ENCODE data around the gene CUX1.

Gene CUX1

GRCh38 chr7:101905203-101905865 is 87.9 kb downstream of the CUX1 start:
- H3K4me3 ChIP-seq (ENCODE audit: low read length), result no peak overlapping the region
- TF ChIP-seq CTCF (conservative IDR thresholded peaks at IDR 0.05; ENCODE audit: low read length), result no peak
- no peak for DNase-seq (ENCODE audit: low read depth)

GRCh38 chr7:101906291-101907240 is 89.1 kb downstream of the CUX1 start:
- no peak for DNase-seq (ENCODE audit: low read depth)
- no peak for TF ChIP-seq CTCF (conservative IDR thresholded peaks at IDR 0.05; ENCODE audit: low read length)

GRCh38 chr7:101910991-101911799 is 93.8 kb downstream of the CUX1 start:
- no peak for TF ChIP-seq CTCF (conservative IDR thresholded peaks at IDR 0.05; ENCODE audit: low read length)
- peak; percentile 36 for DNase-seq (ENCODE audit: low read depth)
- no peak overlapping the region for H3K4me3 ChIP-seq (ENCODE audit: low read length)

More at GRCh38 chr7:101906291-101907240, 89.1 kb downstream of the CUX1 start:
- H3K4me3 ChIP-seq (ENCODE audit: low read length), result no peak overlapping the region

- peak; percentile 71 for DNase-seq (ENCODE audit: low read depth)
- no peak for TF ChIP-seq CTCF (conservative IDR thresholded peaks at IDR 0.05; ENCODE audit: low read length)
- no peak overlapping the region for H3K4me3 ChIP-seq (ENCODE audit: low read length)
Observed at GRCh38 chr7:101911800-101912715, 94.6 kb downstream of the CUX1 start.

- no peak overlapping the region for H3K4me3 ChIP-seq (ENCODE audit: low read length)
- DNase-seq (ENCODE audit: low read depth), result no peak
- no peak for TF ChIP-seq CTCF (conservative IDR thresholded peaks at IDR 0.05; ENCODE audit: low read length)
Observed at GRCh38 chr7:101912716-101913110, 95.3 kb downstream of the CUX1 start.

- no peak overlapping the region for H3K4me3 ChIP-seq (ENCODE audit: low read length)
- no peak for DNase-seq (ENCODE audit: low read depth)
- TF ChIP-seq CTCF (conservative IDR thresholded peaks at IDR 0.05; ENCODE audit: low read length), result no peak
Observed at GRCh38 chr7:101913247-101913721, 95.9 kb downstream of the CUX1 start.

All from AG10803 (cell line).